GM23338 (cell line): Measurements from ENCODE around the gene AP1B1. TPM values are rescaled to one million over a fixed set of nuclear protein-coding genes. Genes with fewer than 3 reads are reported as not detected.

Experiments
- ATAC-seq: fragments of 200-7000 bp; cut with Tn5 transposase; 3 replicates; pipeline ENCODE4 v1.9.1; 2020
- DNase-seq: peaks from one replicate; pipeline ENCODE4 v3.0.0-alpha.2; 2015; ENCODE audit warnings: low spot score
- H2AFZ ChIP-seq: fragments of 200-600 bp; sonication (generic); 2 replicates; pipeline ENCODE4 v1.8.0; 2016; ENCODE audit warnings: antibody characterized with exemption, mild to moderate bottlenecking, moderate library complexity
- H3F3A ChIP-seq: fragments of 200-600 bp; sonication (generic); replicated peaks from 2 replicates; pipeline ENCODE4 v1.8.0; 2017; ENCODE audit warnings: antibody characterized with exemption, mixed run types, low read depth
- H3K27ac ChIP-seq: fragments of 200-600 bp; sonication (generic); 2 replicates; pipeline ENCODE4 v1.6.1; 2016; ENCODE audit warnings: low read depth
- H3K27me3 ChIP-seq: fragments of 200-600 bp; sonication (generic); 2 replicates; pipeline ENCODE4 v1.8.0; 2016; ENCODE audit warnings: mild to moderate bottlenecking, mixed run types, moderate library complexity; ENCODE audit not compliant: insufficient read depth
- H3K36me3 ChIP-seq: fragments of 200-600 bp; sonication (generic); 2 replicates; pipeline ENCODE4 v1.8.0; 2016; ENCODE audit warnings: mild to moderate bottlenecking; ENCODE audit not compliant: insufficient read depth
- H3K4me1 ChIP-seq: fragments of 200-600 bp; sonication (generic); 2 replicates; pipeline ENCODE4 v1.8.0; 2016; ENCODE audit warnings: mild to moderate bottlenecking, moderate library complexity; ENCODE audit not compliant: insufficient read depth
- H3K4me2 ChIP-seq: fragments of 200-600 bp; sonication (generic); 2 replicates; pipeline ENCODE4 v1.7.1; 2017; ENCODE audit warnings: mixed run types
- H3K4me3 ChIP-seq: fragments of 200-600 bp; sonication (generic); 2 replicates; pipeline ENCODE4 v1.6.1; 2016; ENCODE audit warnings: mixed run types
- H3K79me2 ChIP-seq: fragments of 200-600 bp; sonication (generic); replicated peaks from 2 replicates; pipeline ENCODE4 v1.8.0; 2017; ENCODE audit warnings: mild to moderate bottlenecking; ENCODE audit not compliant: insufficient read depth
- H3K9me2 ChIP-seq: fragments of 200-600 bp; sonication (generic); 2 replicates; pipeline ENCODE4 v1.8.0; 2017; ENCODE audit not compliant: insufficient read depth
- H4K20me1 ChIP-seq: fragments of 200-600 bp; sonication (generic); replicated peaks from 2 replicates; pipeline ENCODE4 v1.8.0; 2017; ENCODE audit warnings: mild to moderate bottlenecking; ENCODE audit not compliant: insufficient read depth
- H3K27ac Mint-ChIP-seq: 2 replicates; pipeline ENCODE4 v1.8.0; 2020; ENCODE audit warnings: inconsistent platforms, mild to moderate bottlenecking, moderate library complexity, mixed read lengths
- H3K27me3 Mint-ChIP-seq: 3 replicates; pipeline ENCODE4 v1.8.0; 2022; ENCODE audit warnings: low read depth, mild to moderate bottlenecking, moderate library complexity, mixed read lengths, inconsistent platforms; ENCODE audit not compliant: insufficient read depth, poor library complexity
- H3K36me3 Mint-ChIP-seq: 3 replicates; pipeline ENCODE4 v1.8.0; 2021; ENCODE audit warnings: low read depth, mild to moderate bottlenecking, inconsistent platforms, moderate library complexity, mixed read lengths
- H3K4me1 Mint-ChIP-seq: 3 replicates; pipeline ENCODE4 v1.8.0; 2020; ENCODE audit warnings: mild to moderate bottlenecking, inconsistent platforms, mixed read lengths
- H3K4me3 Mint-ChIP-seq: 3 replicates; pipeline ENCODE4 v1.8.0; 2021; ENCODE audit warnings: moderate library complexity, mild to moderate bottlenecking, inconsistent platforms, mixed read lengths
- H3K9me3 Mint-ChIP-seq: 3 replicates; pipeline ENCODE4 v1.8.0; 2020; ENCODE audit warnings: moderate library complexity, mild to moderate bottlenecking, inconsistent platforms, mixed read lengths
- CREB1 ChIP-seq: fragments of 250-450 bp; sonication (Bioruptor Pico); IDR thresholded peaks from 2 replicates; pipeline ENCODE4 v1.5.0; 2020; ENCODE audit warnings: low read depth, mild to moderate bottlenecking, moderate library complexity
- CTCF ChIP-seq, 2 experiments: fragments of 200-600 bp in 1 of 2; sonication (generic) in 1 of 2; conservative IDR thresholded peaks; 2 replicates each; pipeline versions ENCODE4 v1.5.1 to v1.6.1; 2016 to 2017; ENCODE audit warnings: antibody characterized with exemption in 2 of 2, low read depth in 2 of 2, mild to moderate bottlenecking in 2 of 2, moderate library complexity in 1 of 2
- EZH2 ChIP-seq: fragments of 200-600 bp; sonication (generic); IDR thresholded peaks from one replicate; pipeline ENCODE4 v1.8.0; 2017; ENCODE audit warnings: antibody characterized with exemption, mild to moderate bottlenecking, low read depth; ENCODE audit not compliant: unreplicated experiment
- EZH2phosphoT487 ChIP-seq: fragments of 200-600 bp; sonication (generic); IDR thresholded peaks from one replicate; pipeline ENCODE4 v1.8.1; 2018; ENCODE audit warnings: antibody characterized with exemption; ENCODE audit not compliant: unreplicated experiment
- JUNB ChIP-seq: IDR thresholded peaks from one replicate; pipeline ENCODE4 v1.6.1; 2016; ENCODE audit warnings: antibody characterized with exemption; ENCODE audit not compliant: unreplicated experiment
- NANOG ChIP-seq: IDR thresholded peaks from 2 replicates; pipeline ENCODE4 v1.6.1; 2016; ENCODE audit warnings: antibody characterized with exemption, borderline replicate concordance
- POLR2AphosphoS5 ChIP-seq: IDR thresholded peaks from 2 replicates; pipeline ENCODE4 v1.6.1; 2016; ENCODE audit warnings: antibody characterized with exemption, low read depth
- STAT1 ChIP-seq: IDR thresholded peaks from one replicate; pipeline ENCODE4 v1.6.1; 2016; ENCODE audit warnings: antibody characterized with exemption; ENCODE audit not compliant: unreplicated experiment
- ZNF114 ChIP-seq: fragments of 250-450 bp; sonication (Bioruptor Pico); IDR thresholded peaks from 2 replicates; pipeline ENCODE4 v1.5.0; 2020; ENCODE audit warnings: mild to moderate bottlenecking, moderate library complexity
- ZNF331 ChIP-seq: fragments of 250-450 bp; sonication (Bioruptor Pico); IDR thresholded peaks from 2 replicates; pipeline ENCODE4 v1.5.0; 2020; ENCODE audit warnings: low read depth, mild to moderate bottlenecking, moderate library complexity
- polyA plus RNA-seq: library from polyadenylated mRNA; unstranded; fragments of >200 nt; fragmentation: Nextera tagmentation; extraction: Ambion mirVana; gene quantifications from 2 replicates; pipeline ENCODE4 v1.2.1, GENCODE V29; 2016
- total RNA-seq: library from RNA; depleted of rRNA; stranded (reverse); fragments of >200 nt; shearing (Covaris generic); gene quantifications from 2 replicates; pipeline ENCODE4 v1.2.3, GENCODE V29; 2014
- TF ChIP-seq, protein P1 (sequence below): fragments of 250-450 bp; sonication (Bioruptor Pico); IDR thresholded peaks from 2 replicates; pipeline ENCODE4 v1.5.0; 2020; ENCODE audit warnings: mild to moderate bottlenecking, moderate library complexity
- TF ChIP-seq, protein P2 (sequence below): IDR thresholded peaks from 2 replicates; pipeline ENCODE4 v1.6.1; 2016; ENCODE audit warnings: antibody characterized with exemption
- TF ChIP-seq, protein P3 (sequence below): IDR thresholded peaks from one replicate; pipeline ENCODE4 v1.6.1; 2018; ENCODE audit warnings: antibody characterized with exemption; ENCODE audit not compliant: unreplicated experiment

Gene AP1B1
- total and polyA plus RNA-seq, 2 experiments from 2014 or later = 19.5 to 74.4 TPM

DNA sequence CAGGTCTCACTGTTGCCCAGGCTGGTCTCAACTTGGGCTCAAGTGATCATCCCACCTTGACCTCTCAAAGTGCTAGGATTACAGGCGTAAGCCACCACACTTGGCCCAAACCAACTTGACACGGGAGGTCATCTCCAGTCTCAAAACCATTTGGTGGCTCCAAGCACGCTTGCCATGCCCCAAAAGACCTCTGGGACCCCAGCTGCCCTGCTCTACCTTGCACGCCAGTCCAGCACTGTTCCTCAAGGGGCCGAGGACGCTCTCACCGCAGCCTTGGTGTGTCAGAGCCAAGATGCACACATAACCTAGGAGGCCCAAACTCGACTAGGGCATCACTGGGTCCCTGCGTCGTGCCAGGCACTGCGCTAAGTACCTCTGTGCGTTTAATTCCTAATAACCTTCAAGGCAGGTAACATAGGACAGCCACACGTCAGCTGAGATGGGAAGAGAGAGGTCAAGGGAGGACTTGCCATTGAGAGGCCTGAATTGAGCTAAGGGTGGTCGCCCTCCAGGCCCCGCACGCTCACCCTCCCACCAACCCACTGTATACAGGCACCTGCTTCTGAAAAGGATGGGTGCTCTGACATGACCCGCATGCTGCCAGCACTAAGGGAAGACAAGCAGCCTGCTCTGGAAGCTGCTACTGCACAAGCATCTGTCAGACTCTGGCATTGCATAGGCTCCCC lies 86.5 kb downstream of the AP1B1 start:
- Histone ChIP-seq H3K36me3 (peaks cover 37% of the 10 kb centered on the region), H3K27me3 (no peaks in the 10 kb centered on the region), H3K4me2 (no peak overlapping the region), H3K79me2 (0 out of 2 replicates have a peak, but pooled peaks cover 3% of the 10 kb centered on the region), H3K4me1 (peaks cover 10% of the 10 kb centered on the region; the same call in 1 of the 2 replicates), H2AFZ (no peak overlapping the region), H3K9me2 (no peaks in the 10 kb centered on the region), H3F3A (peaks cover 57% of the 10 kb centered on the region), H4K20me1 (peaks cover 15% of the 10 kb centered on the region), H3K27ac (peak overlapping the region; percentile 76; the same call in 1 of the 2 replicates), H3K4me3 (no peak overlapping the region)
- ATAC-seq = no peak
- no peak for DNase-seq
- Mint-ChIP-seq H3K27ac (peak overlapping the region; percentile 57; the same call in 1 of the 2 replicates), H3K9me3 (no peaks in the 10 kb centered on the region; the same call in 2 of the 3 replicates), H3K4me3 (no peak overlapping the region), H3K4me1 (peaks cover 25% of the 10 kb centered on the region), H3K36me3 (peaks cover 46% of the 10 kb centered on the region), H3K27me3 (peaks cover 30% of the 10 kb centered on the region)
- TF ChIP-seq, protein P1, sequence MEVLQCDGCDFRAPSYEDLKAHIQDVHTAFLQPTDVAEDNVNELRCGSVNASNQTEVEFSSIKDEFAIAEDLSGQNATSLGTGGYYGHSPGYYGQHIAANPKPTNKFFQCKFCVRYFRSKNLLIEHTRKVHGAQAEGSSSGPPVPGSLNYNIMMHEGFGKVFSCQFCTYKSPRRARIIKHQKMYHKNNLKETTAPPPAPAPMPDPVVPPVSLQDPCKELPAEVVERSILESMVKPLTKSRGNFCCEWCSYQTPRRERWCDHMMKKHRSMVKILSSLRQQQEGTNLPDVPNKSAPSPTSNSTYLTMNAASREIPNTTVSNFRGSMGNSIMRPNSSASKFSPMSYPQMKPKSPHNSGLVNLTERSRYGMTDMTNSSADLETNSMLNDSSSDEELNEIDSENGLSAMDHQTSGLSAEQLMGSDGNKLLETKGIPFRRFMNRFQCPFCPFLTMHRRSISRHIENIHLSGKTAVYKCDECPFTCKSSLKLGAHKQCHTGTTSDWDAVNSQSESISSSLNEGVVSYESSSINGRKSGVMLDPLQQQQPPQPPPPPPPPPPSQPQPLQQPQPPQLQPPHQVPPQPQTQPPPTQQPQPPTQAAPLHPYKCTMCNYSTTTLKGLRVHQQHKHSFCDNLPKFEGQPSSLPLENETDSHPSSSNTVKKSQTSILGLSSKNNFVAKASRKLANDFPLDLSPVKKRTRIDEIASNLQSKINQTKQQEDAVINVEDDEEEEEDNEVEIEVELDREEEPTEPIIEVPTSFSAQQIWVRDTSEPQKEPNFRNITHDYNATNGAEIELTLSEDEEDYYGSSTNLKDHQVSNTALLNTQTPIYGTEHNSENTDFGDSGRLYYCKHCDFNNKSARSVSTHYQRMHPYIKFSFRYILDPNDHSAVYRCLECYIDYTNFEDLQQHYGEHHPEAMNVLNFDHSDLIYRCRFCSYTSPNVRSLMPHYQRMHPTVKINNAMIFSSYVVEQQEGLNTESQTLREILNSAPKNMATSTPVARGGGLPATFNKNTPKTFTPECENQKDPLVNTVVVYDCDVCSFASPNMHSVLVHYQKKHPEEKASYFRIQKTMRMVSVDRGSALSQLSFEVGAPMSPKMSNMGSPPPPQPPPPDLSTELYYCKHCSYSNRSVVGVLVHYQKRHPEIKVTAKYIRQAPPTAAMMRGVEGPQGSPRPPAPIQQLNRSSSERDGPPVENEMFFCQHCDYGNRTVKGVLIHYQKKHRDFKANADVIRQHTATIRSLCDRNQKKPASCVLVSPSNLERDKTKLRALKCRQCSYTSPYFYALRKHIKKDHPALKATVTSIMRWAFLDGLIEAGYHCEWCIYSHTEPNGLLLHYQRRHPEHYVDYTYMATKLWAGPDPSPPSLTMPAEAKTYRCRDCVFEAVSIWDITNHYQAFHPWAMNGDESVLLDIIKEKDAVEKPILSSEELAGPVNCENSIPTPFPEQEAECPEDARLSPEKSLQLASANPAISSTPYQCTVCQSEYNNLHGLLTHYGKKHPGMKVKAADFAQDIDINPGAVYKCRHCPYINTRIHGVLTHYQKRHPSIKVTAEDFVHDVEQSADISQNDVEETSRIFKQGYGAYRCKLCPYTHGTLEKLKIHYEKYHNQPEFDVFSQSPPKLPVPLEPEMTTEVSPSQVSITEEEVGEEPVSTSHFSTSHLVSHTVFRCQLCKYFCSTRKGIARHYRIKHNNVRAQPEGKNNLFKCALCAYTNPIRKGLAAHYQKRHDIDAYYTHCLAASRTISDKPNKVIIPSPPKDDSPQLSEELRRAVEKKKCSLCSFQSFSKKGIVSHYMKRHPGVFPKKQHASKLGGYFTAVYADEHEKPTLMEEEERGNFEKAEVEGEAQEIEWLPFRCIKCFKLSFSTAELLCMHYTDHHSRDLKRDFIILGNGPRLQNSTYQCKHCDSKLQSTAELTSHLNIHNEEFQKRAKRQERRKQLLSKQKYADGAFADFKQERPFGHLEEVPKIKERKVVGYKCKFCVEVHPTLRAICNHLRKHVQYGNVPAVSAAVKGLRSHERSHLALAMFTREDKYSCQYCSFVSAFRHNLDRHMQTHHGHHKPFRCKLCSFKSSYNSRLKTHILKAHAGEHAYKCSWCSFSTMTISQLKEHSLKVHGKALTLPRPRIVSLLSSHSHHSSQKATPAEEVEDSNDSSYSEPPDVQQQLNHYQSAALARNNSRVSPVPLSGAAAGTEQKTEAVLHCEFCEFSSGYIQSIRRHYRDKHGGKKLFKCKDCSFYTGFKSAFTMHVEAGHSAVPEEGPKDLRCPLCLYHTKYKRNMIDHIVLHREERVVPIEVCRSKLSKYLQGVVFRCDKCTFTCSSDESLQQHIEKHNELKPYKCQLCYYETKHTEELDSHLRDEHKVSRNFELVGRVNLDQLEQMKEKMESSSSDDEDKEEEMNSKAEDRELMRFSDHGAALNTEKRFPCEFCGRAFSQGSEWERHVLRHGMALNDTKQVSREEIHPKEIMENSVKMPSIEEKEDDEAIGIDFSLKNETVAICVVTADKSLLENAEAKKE (CRISPR knock-in tag) = no peak
- TF ChIP-seq ZNF331 (CRISPR knock-in tag) = no peak
- TF ChIP-seq STAT1 = no peak
- no peak for TF ChIP-seq JUNB
- TF ChIP-seq POLR2AphosphoS5 = no peak; the same call in 1 of the 2 replicates
- TF ChIP-seq CREB1 (CRISPR knock-in tag) = no peak
- no peak for TF ChIP-seq ZNF114
- TF ChIP-seq EZH2phosphoT487 = no peak
- TF ChIP-seq, protein P2, sequence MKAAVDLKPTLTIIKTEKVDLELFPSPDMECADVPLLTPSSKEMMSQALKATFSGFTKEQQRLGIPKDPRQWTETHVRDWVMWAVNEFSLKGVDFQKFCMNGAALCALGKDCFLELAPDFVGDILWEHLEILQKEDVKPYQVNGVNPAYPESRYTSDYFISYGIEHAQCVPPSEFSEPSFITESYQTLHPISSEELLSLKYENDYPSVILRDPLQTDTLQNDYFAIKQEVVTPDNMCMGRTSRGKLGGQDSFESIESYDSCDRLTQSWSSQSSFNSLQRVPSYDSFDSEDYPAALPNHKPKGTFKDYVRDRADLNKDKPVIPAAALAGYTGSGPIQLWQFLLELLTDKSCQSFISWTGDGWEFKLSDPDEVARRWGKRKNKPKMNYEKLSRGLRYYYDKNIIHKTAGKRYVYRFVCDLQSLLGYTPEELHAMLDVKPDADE = no peak
- TF ChIP-seq, protein P3, sequence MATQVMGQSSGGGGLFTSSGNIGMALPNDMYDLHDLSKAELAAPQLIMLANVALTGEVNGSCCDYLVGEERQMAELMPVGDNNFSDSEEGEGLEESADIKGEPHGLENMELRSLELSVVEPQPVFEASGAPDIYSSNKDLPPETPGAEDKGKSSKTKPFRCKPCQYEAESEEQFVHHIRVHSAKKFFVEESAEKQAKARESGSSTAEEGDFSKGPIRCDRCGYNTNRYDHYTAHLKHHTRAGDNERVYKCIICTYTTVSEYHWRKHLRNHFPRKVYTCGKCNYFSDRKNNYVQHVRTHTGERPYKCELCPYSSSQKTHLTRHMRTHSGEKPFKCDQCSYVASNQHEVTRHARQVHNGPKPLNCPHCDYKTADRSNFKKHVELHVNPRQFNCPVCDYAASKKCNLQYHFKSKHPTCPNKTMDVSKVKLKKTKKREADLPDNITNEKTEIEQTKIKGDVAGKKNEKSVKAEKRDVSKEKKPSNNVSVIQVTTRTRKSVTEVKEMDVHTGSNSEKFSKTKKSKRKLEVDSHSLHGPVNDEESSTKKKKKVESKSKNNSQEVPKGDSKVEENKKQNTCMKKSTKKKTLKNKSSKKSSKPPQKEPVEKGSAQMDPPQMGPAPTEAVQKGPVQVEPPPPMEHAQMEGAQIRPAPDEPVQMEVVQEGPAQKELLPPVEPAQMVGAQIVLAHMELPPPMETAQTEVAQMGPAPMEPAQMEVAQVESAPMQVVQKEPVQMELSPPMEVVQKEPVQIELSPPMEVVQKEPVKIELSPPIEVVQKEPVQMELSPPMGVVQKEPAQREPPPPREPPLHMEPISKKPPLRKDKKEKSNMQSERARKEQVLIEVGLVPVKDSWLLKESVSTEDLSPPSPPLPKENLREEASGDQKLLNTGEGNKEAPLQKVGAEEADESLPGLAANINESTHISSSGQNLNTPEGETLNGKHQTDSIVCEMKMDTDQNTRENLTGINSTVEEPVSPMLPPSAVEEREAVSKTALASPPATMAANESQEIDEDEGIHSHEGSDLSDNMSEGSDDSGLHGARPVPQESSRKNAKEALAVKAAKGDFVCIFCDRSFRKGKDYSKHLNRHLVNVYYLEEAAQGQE = no peak
- TF ChIP-seq CTCF (conservative IDR thresholded peaks at IDR 0.05; ENCODE audit: low read depth in 2 of 2) = no peak
- no peak for TF ChIP-seq EZH2
- TF ChIP-seq NANOG = no peak
